HG02588 (cell line): ENCODE data around the gene EIF2S1.
"Not testable (repeated sequence)": the region's sequence is repeated elsewhere in the genome, so short reads cannot be mapped to it uniquely, and the experiment has no call there.

Source experiments
- ATAC-seq: cut with Tn5 transposase; IDR thresholded peaks from one replicate; pipeline ENCODE4 v1.9.1; 2021; ENCODE audit warnings: mild to moderate bottlenecking, moderate library complexity; ENCODE audit not compliant: unreplicated experiment

The EIF2S1 gene

DNA sequence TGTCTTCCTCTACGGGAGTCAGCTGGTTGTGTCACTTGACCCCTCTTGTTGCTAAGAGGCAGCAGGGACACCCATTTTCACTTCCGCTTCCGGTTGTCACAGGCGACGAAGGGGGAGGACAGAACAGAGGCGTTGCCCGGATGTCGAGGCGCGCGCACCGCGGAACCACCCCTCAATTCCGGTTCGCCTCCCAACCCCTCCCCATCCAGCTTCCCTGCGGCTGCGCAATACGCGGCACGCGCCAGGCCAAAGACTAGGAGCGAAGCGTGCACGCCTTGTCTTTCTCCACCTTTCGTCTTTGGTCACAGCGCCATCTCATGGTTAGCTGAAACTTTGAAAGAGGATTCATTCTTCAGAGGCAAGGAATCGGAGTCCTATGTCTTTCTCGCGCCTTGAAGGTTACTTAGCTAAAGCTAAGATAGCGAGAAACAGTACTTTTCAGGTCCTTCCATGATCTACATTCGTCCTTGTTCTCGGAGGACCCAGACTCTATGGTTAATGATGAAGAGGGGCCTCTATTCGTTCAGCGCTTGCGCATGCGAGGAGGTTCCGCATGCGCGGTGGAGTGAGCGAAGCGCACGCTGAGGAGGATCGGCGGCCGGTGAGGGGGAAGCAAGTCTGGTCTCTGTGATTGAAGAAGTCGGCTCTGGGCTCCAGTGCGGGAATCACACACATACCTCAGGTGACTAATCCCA, at the start of gene EIF2S1, which contains the start of gene ATP6V1D:
EIF2S1 (plus strand) TSS at position 554 of the 695 bp plus-strand sequence. CDS start 4,440 bp downstream, outside the sequence.
ATP6V1D (minus strand) TSS at position 30 of the 695 bp plus-strand sequence. CDS start 106 bp downstream, outside the sequence.
- ATAC-seq: peak; percentile 91

DNA sequence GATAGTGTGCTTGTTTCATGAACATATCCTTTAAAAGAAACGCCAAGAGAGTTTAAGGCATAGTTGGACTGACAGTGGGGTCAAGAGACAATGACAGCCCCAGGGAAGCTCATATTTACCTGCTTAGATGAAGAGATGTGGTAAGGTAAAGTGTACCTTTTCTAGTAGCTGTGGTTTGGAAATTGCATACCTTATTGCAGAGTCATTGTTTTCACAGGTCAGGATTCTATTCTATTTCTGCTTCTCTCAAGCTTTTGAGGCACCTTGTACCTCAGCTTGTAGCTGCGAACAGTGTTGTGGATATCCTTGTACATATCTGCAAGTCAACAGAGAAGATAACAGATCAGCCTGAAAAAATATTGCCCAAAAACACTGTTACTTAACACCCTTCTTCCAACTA, 48.3 kb upstream of the EIF2S1 start:
- no peak for ATAC-seq

GRCh38 chr14:67313153-67313552, 47.0 kb upstream of the EIF2S1 start:
- ATAC-seq: no peak

- ATAC-seq: no peak
These were observed 42.3 kb upstream of the EIF2S1 start for GRCh38 chr14:67317822-67318221.

DNA sequence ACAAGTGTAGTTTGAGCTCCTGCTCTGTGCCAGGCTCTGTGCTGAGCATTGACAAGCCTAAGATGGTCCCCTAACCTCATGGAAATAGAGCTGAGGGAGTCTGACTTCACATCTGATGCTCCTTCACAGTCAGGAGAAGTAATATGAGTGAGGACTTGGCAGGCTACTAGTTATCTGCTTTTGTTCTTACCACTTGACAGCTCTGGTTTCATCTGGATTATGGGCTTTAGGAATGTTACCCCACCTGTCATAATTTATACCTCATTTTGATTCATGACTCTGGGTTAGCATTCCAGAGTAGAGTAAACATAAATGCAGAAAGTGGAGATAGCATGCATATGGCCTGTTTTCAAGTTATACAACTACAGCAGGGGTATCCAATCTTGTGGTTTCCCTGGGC, 41.0 kb upstream of the EIF2S1 start:
- ATAC-seq: no peak

DNA sequence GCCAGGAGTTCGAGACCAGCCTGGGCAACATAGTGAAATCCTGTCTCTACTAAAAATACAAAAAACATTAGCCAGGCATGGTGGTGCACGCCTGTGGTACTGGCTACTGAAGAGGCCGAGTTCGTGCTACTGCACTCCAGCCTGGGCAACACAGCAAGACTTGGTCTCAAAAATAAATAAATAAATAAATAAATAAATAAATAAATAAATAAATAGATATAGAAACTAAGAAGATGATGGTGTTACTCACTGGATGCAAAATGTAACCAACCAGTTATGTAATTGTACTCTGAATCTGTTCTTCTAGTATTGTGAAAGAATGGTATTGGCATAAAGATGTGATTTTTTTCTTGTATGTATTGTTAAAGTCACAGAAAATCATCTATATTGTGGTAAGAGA, 30.5 kb upstream of the EIF2S1 start:
- not testable (repeated sequence) for ATAC-seq

- no peak for ATAC-seq
These were observed 28.6 kb upstream of the EIF2S1 start for GRCh38 chr14:67331368-67332125.

DNA sequence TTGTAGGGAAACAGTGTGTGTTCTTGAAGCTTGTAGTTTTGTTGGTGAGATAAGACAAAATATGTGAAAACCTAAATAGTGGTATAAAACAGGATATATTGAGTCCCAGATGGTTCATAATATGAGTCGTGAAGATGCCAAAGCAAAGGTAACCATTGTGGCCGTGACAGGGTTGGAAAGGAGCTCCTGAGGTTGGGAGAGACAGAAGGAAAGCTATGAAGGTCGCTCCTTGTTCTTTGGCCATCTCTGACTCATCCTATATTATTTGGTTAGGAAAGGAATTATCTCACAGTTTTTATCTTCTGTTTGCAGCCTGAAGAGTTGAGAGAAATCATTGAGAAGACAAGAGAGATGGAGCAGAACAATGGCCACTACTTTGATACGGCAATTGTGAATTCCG, 27.7 kb upstream of the EIF2S1 start:
- ATAC-seq: no peak

DNA sequence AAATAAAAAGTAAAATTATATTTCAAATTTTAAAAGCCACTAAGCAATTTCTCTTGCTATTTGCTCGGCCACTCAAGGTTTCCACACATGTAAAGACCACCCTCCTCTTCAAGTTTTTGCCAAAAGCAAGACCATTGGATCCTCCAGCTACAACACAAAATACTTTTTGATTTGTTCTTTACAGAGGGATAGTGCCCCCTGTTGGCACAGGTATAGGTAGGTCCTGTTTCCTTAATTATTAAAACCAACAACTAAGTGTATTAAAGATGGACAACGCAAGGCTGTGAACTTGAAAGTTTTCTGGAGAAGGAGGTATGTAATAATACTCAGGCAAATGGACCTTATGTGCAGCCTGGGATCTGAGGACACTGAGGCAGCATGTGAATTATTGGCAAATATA, 24.3 kb upstream of the EIF2S1 start:
- ATAC-seq: no peak

GRCh38 chr14:67341231-67341630, 18.9 kb upstream of the EIF2S1 start:
- ATAC-seq: not testable (repeated sequence)

DNA sequence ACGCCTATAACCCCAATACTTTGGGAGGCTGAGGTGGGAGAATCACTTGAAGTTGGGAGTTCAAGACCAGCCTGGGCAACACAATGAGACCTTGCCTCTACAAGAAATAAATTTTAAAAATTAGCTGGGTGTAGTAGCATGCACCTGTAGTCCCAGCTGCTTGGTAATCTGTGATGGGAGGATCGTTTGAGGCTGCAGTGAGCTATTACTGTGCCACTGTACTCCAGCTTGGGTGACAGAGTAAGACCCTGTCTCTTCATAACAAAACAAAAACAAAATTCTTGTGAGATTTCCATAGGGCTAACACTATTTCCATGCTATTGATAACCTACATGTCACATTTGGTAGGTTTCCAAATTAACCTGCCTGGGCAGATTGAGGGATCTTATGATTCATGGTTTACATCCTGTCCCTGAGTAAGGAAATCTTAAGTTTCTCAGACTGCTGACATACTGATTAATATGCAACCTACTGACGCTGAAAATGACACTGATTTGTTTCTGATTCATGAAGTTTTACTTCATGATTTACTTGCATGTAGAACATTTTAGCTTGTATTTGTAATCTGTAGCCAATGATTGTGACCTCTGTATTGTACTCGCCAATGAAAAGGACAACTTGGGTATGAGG, 16.4 kb upstream of the EIF2S1 start:
- no peak for ATAC-seq

GRCh38 chr14:67345583-67345982, 14.5 kb upstream of the EIF2S1 start:
- ATAC-seq: no peak

DNA sequence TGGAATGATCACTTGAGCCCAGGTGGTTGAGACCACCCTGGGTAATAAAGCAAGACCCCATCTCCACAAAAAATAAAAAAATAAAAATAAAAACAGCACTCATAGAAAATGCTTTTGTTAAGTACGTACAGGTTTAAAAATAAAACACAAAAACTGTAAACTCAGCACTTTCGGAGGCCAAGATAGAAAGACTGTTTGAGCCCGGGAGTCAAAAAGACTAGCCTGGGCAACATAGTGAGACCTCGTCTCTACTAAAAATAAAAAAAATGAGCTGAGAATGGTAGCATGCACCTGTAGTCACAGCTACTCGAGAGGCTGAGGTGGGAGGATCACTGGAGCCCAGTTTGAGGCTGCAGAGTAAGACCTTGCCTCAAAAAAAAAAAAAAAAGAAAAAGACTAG, 8.1 kb upstream of the EIF2S1 start:
- no peak for ATAC-seq

DNA sequence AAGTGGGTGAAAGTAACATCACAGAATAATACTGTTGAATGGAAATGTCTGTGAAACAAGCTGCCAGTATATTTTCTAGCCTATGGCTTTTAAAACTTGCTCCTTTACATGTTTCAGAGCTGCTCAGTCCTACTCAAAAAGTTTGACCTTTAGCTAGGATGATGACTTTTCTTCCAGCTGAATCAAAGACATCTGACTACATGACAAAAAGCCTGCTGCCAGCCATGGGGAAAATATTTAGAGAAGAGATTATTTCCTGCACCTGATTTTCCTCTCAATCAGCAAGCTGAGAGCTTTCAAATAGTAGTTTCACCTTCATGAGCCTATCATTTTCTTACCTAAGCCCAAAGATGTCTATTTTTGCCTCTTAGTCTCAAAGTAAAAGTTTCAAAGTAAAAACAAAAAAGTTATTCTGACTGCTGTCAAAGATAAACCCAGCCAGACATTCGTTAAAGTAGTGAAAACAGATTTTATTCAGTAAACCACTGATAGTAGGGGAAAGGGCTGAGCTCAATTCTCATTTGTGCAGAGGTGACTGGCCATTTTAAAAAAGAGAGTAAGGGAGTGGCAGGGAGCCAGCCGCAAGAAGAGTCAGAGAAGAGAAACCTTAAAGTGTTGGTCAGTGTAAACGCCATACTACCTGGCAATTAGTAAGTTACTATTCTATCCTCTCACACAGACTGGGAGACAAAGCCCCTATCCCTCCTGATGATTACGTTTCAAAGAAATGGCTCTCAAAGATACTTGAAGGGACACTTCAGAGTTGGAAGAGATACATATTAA, 2.8 kb upstream of the EIF2S1 start:
- ATAC-seq: no peak

DNA sequence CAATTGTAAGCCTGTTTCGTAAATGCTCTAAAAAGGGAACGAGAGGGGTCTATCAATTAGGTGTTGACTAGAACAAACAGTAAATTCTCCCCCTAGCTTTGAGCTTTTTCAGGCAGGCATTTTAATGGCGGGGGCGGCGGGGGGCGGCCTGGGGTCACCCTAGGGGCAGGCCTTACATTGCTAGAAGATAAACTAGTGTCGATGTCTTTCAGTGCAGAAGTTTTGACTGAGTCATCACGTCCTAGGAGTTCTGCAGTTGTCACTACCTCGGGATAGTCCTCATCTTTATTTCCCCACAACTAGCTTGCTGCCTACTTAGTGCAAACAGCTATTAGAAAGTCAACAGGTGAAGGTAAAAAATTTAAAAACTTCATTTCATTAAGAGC, 2.2 kb upstream of the EIF2S1 start:
- ATAC-seq: no peak

GRCh38 chr14:67358924-67359774, 979 bp upstream of the EIF2S1 start:
- no peak for ATAC-seq

DNA sequence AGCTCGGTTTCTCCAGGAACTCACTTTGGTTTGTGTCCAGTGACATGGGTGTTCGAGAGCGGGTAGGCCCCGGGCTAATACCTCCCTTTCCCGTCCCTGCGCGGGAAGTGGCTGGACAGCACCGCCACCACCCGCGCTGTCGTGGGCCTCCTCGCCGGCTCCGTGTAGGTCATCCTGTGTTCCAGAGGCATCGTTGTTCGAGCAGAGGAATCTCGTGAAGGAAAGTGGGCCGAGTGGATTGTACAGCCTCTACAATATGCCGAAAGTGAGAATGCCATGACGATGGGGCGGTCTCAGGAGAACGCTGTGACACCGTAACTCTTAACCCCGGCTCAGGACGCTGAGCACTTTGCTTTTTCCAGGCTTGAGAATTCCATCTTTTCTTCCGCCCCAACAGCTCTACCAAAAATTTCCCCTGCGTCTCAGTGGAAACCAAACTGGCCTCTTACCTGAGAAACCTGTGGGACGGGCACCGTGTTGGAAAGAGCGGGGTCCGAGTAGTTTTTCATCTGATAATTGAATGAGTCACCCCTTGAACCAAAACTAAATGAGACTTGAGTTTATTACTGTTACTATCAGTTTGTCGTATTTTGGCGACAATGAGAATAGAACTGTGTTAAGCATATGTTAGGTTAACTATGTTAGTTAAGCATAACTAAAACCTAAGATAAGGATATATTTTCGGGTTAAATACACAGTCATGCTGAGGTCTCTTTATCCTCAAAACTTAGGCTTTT, 510 bp downstream of the EIF2S1 start:
- ATAC-seq: peak; percentile 21

- ATAC-seq: no peak
These were observed 5.3 kb downstream of the EIF2S1 start for GRCh38 chr14:67365476-67365875.

GRCh38 chr14:67370830-67371229, 10.7 kb downstream of the EIF2S1 start:
- no peak for ATAC-seq
